ENCODE measurements around the gene PIM2.

PIM2 gene

DNA sequence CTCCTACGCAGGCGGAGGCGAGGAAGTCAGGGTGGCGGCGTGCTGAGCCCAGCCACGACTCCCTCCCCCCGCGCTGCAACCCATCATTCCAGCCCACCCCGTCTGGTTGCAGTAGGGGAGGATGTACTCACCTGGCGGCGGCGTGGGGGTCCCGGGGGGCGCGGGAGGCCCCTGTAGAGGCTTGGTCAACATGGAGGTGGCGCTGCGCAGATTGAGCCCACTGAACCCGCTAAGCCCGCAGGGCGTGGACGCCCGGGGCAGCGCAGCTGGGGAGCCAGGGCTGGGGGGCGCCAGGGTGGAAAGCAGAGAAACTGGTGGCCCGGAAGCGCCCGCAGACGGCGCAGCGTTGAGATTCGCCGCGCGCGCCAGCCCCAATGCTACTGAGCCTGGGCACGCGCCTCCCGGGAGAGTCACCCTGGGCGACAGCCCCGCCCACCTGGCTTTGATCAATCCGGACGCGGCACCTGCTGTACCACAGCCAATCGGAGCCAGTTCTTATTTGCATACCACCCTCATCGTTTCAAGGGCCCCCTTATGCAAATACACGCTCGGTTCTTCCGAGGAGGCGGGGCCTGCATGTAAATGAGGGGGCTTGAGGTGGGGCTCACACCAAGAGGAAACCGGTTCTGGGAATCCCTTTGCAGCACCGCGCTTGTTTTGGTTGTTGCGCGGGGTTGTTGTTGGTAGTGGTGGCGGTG is at the start of gene PIM2:
Gene PIM2 (minus strand): TSS at position 382 of the 698 bp plus-strand sequence. CDS start 190 bp downstream, at position 192.
- peak; percentile 83 to 84 for DNase-seq (ENCODE audit: low read depth in 2 of 2)

DNA sequence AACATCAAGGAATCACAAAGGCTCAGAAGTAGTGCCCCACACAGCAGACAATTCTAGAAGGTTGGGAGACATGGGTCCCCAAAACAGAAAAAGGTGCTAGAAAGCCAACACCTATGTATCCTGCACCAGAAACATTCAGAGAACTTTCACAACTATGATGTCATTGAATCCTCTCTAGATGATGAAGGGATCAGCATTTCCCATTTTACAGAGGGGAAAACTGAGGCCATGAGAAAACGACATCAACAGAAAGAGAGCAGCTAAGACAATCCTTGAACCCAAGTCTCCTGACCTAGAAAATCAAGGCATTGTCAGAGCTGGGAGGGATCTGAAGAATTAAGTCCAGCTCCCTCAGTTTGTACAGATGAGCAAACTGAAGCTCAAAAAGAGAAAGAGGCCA is 49.6 kb upstream of the PIM2 start:
- no peak for DNase-seq (ENCODE audit: low read depth in 2 of 2)

DNA sequence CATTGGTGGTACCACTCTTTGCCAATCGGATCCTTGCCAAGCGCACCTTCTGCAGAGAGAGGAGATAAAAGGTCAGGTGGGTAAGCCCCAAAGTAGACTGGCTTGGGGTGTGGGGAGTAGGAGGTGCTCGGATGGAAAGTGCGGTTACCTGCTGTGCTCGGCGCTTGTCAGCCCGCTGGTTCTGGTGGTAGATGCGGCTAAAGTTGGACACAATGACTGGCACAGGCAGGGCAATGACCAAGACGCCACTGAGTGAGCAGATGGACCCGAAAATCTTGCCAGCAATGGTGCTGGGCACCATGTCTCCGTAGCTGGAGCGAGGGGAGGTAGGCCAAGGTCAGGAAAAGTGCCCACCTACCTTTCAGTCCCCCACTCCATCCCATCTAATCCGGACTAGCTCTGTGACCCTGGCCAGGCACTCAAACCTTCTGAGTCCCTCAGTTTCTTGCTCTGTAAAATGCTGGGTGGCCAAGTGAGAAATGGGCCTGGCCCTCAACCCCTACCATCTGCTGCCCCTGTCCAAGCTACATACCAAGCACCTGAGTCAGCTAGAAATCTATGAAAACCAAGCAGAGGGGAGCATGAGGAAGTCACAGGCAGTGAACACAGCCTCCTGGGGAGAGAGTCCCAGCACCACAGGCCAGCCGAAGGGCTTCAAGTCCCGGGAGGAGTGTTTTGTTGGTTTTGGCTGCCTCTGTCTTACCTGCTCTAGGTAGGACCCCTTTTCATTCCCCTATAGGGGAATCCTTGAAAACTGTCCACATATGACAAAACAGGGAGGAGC is 48.2 kb upstream of the PIM2 start:
- no peak for DNase-seq (ENCODE audit: low read depth in 2 of 2)

DNA sequence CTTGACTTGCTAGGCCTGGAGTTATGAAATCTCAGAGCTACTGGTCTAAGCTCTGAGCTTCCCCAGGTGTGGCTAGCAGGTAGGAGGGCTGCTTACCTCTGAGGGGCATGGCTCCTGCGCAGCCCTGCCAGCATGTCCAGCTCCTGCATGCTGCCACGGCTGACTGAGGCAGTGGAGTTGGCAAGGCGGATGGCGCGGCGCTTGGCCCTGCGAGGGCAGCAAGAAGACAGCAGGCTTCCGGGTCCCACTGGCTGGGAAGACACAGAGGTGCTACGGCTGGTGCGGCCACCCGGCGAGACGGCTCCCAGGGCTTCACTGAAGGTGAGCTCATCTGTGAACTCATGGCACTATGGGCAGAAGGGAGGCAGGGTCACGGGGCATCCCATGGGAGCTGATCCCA is 47.1 kb upstream of the PIM2 start:
- DNase-seq (ENCODE audit: low read depth in 2 of 2): no peak

- DNase-seq (ENCODE audit: low read depth in 2 of 2): no peak
Measured at GRCh38 chrX:48961585-48962091, 42.8 kb upstream of the PIM2 start.

DNA sequence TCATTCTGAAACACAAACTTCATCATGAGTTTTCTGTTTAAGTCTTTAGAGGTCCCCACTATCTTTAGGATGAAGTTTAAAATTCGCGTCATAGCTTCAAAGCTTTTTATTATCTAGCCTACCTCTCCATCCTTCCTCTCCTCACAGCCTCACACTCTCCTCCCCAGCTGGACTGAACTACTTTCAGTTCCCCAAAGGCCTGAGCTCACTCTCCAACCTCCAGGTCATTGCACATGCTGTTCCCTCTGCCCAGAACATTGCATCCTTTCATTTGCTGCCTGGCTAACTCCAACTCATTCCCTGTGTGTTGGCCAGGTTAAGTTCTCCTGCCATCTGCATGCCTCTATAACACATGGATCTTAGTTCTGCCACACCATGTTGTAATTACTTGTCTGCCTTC is 41.5 kb upstream of the PIM2 start:
- no peak for DNase-seq (ENCODE audit: low read depth in 2 of 2)

GRCh38 chrX:48958635-48959094 is 39.8 kb upstream of the PIM2 start:
- no peak for DNase-seq (ENCODE audit: low read depth in 2 of 2)

DNA sequence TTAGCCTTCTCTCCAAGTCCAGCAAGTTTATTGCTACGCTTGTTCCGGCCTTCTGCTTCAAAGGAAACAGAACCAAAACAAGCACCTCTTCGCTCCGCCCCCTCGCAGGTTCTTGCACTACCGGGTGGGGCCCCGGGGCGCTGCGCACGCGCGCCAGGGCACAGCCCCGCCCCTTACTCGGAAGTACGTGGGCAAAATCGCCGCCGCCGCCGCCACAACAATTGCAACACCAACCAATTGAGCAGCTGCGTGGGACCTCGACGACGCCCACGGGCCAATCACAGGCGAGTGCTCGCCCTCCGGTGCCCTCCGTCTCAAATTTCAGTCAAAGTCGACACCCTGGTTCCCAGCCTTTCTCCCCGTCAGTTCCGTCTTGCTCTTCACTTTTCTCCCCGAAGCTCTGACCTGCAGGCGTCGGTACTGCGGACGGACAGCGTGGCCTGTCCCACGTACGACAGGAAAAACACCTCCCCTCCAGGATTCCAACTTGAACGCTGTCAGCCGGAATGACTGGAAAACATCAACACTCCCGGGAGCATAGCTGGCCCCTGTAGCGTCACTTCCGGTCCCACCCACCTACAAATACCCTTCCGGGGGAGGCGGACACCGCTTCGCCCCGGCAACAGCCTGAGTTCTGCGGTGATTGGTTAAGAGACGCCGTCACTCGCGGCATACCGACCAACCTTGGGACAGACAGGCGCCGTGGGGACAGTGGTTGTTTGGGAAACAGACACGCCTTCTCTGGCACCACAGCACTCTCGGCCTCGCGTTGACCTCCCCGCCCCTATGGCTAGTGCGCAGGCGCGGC is 39.2 kb upstream of the PIM2 start:
- peak; percentile 86 to 88 for DNase-seq (ENCODE audit: low read depth in 2 of 2)

DNA sequence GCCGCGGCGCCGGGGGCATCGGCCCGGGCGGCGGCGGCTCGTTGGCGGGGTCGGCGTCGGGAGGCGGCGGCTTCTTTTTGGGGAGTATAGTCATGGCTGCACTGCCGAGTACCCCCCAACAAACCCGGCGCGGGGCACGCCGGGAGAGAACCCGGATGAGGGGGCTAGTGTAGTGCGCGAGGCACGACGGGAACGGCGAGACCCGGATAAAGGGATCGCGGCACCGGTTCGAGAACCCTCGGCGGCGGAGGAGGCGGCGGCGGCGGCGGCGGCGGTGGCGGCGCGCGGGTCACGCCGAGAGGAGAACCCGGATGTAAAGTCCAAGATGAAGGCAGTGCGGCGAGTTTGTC is 38.6 kb upstream of the PIM2 start, which contains the start of gene OTUD5:
Gene OTUD5 (minus strand): TSS at position 131 of the 350 bp plus-strand sequence. CDS start 37 bp downstream, at position 94.
- peak; percentile 57 to 67 for DNase-seq (ENCODE audit: low read depth in 2 of 2)

DNA sequence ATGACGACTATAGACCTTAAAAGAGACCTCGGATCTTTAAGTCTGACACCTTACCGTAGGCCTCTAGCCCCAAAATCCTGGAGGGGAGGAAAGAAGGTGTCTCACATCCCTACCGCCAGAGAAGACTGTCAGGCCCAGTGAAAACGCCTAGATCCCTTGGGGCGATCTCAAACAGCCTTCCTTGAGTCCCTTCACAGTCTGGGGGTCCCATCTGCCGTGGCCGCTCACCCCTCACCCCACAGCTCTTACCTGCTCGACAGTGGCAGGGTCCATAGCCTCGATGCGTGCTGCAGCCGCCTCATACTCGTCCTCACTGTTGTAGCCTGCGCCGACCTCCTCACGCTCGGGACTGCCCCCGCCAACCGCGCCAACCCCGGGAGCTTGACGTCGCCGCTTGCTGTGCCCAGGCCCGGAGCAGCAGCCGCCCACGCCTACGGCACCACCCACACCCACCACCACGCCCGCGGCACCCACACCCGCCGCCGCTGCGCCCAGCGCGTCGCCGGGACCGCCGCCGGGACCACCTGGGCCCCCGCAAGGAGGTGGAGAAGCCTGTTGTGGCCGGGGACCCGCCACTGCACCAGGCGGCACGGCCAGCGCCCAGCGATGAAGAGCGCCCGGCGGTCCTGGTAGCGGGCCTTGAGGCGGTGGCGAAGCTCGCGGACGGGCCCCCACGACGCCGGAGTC is 38.0 kb upstream of the PIM2 start:
- DNase-seq (ENCODE audit: low read depth in 2 of 2): no peak

DNA sequence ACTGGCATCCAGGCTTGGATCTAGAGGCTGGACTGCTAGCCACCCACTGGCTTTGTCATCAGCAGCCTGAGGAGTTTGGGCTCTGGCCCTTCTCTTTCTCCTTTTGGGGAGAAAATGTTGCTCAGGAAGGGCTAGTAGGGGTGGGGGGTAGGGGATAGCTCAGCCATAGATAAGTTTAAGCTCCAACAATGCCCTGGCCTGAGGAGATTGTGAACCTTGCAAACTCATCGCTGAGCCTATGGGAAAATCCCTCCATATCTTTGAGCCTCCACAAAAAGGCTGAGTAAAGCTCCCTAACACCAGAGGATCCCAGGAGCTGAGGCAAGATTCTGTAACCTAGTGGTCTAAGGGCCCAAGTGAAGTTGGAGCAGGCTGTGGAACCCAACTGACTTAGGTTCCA is 29.8 kb upstream of the PIM2 start:
- DNase-seq (ENCODE audit: low read depth in 2 of 2): no peak

- DNase-seq (ENCODE audit: low read depth in 2 of 2): no peak
Measured at GRCh38 chrX:48945517-48946348, 26.9 kb upstream of the PIM2 start.

GRCh38 chrX:48942895-48943294 is 24.1 kb upstream of the PIM2 start:
- no peak for DNase-seq (ENCODE audit: low read depth in 2 of 2)

- DNase-seq (ENCODE audit: low read depth in 2 of 2): no peak
Measured at GRCh38 chrX:48940404-48940955, 21.7 kb upstream of the PIM2 start.

DNA sequence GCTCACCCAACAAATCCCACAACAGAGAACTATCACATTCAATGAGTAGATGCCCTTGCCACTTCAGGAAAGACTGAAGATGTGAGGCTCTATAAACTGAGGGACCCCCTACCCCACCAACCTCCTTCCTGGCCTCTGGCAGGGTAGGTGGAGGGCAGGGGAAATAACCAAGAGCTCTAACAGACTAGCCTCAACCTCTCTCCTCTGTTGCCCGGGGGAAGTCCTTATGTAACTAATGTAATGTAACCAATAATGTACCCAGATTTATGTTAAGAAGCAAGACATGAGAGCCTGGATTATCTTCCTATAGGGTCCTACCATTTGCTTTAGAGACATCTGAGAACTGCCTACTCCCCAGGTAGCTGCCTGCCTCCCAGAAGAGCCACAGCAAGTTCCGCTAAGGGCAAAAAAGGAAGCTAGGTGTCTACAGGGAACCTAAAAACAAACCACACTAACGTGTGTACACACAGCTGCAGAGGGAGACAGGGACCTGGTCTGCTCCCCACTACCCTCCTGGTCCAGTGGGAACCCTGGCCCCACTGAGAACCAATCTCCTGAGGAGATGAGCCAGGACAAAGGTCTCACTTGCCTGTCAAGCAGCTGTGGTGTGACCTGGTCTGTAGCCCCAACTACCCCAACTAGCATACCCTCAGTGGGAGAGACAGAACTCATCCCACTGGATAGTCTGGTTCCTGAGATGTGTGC is 20.9 kb upstream of the PIM2 start:
- DNase-seq (ENCODE audit: low read depth in 2 of 2): no peak

GRCh38 chrX:48938721-48939425 is 20.0 kb upstream of the PIM2 start:
- peak; percentile 70 to 76 for DNase-seq (ENCODE audit: low read depth in 2 of 2)

DNA sequence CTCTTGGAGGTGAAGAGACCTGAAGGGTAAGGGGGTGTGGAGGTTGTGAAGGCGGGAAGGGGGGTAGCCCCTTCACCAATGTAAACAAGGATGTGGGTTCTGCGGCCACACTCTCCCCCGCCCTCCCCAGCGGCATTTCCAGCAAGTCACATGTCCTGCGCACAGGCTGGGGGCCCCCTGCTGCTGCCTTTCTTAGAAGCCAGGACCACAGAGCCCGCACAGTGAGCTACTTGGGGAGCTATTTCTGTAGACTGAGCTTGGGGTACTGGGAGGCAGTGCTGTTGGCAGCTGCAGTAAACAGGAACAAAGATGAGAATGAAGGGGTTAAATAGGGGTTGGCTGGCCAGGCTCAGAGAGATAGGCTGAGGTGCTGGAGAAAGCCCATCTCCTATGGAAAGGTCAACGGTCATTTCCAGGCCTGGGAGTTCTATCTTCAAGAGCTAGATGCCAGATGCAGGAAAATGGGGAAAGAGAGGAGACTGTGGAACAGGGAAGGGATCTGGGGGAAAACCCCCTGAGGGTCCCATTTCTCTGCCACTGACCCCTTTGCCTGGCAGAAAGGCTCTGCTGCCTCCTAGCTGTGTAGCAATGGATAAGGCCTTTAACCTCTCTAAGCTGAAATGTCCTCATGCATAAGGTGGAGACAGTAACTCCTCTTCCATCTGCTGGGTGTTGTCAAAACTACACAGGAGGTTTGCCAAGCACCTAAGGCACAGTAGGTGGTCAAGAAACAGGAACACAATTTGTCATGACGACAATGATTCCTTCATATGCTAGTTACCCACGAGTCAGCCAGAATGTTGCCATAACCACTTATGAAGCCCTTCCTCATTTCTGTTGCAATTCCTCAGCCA is 18.5 kb upstream of the PIM2 start:
- DNase-seq (ENCODE audit: low read depth in 2 of 2): peak; percentile 85 to 92
